ENCODE results near the gene KAT7. TPM values are rescaled to one million over a fixed set of nuclear protein-coding genes. Genes with fewer than 3 reads are reported as not detected.
A peak's percentile ranks its signal among the peaks of the same experiment; 100 is the strongest.

Gene KAT7
- total RNA-seq, 1 donor from 2014 or later: 12.4 TPM

GRCh38 chr17:49853470-49854015 lies 65.1 kb downstream of the KAT7 start:
- no peak for FAIRE-seq
- DNase-seq (ENCODE audit: low read depth): no peak
- no peak for TF ChIP-seq CTCF (IDR thresholded peaks at IDR 0.05; ENCODE audit: insufficient read depth, low read length, severe bottlenecking)
- Histone ChIP-seq H3K27me3 (ENCODE audit: control insufficient read depth, insufficient read depth, low read length) (peaks cover 12% of the 10 kb centered on the region), H3K36me3 (ENCODE audit: control insufficient read depth, insufficient read depth, low read length) (no peaks in the 10 kb centered on the region), H3K4me3 (ENCODE audit: low read depth, low read length) (no peak overlapping the region)

GRCh38 chr17:49854126-49854525 lies 65.6 kb downstream of the KAT7 start:
- TF ChIP-seq CTCF (IDR thresholded peaks at IDR 0.05; ENCODE audit: insufficient read depth, low read length, severe bottlenecking): no peak
- DNase-seq (ENCODE audit: low read depth) (no peak), FAIRE-seq (no peak)
- Histone ChIP-seq H3K4me3 (ENCODE audit: low read depth, low read length) (no peak overlapping the region), H3K36me3 (ENCODE audit: control insufficient read depth, insufficient read depth, low read length) (no peaks in the 10 kb centered on the region), H3K27me3 (ENCODE audit: control insufficient read depth, insufficient read depth, low read length) (peaks cover 12% of the 10 kb centered on the region)

GRCh38 chr17:49858796-49859195 lies 70.3 kb downstream of the KAT7 start:
- Histone ChIP-seq H3K36me3 (ENCODE audit: control insufficient read depth, insufficient read depth, low read length) (no peaks in the 10 kb centered on the region), H3K27me3 (ENCODE audit: control insufficient read depth, insufficient read depth, low read length) (peaks cover 4% of the 10 kb centered on the region), H3K4me3 (ENCODE audit: low read depth, low read length) (no peak overlapping the region)
- no peak for TF ChIP-seq CTCF (IDR thresholded peaks at IDR 0.05; ENCODE audit: insufficient read depth, low read length, severe bottlenecking)
- DNase-seq (ENCODE audit: low read depth): no peak
- FAIRE-seq: no peak

- H3K4me3 ChIP-seq (ENCODE audit: low read depth, low read length): no peak overlapping the region
- FAIRE-seq (no peak), DNase-seq (ENCODE audit: low read depth) (no peak)
- no peaks in the 10 kb centered on the region for H3K36me3 ChIP-seq (ENCODE audit: control insufficient read depth, insufficient read depth, low read length)
- H3K27me3 ChIP-seq (ENCODE audit: control insufficient read depth, insufficient read depth, low read length): peaks cover 2% of the 10 kb centered on the region
- peak; percentile 26 for TF ChIP-seq CTCF (IDR thresholded peaks at IDR 0.05; ENCODE audit: insufficient read depth, low read length, severe bottlenecking)
Observed at GRCh38 chr17:49859991-49860953, 71.8 kb downstream of the KAT7 start.

GRCh38 chr17:49861150-49861884 lies 72.8 kb downstream of the KAT7 start:
- Histone ChIP-seq H3K36me3 (ENCODE audit: control insufficient read depth, insufficient read depth, low read length) (no peaks in the 10 kb centered on the region), H3K4me3 (ENCODE audit: low read depth, low read length) (no peak overlapping the region), H3K27me3 (ENCODE audit: control insufficient read depth, insufficient read depth, low read length) (peaks cover 2% of the 10 kb centered on the region)
- no peak for FAIRE-seq
- peak; percentile 30 for DNase-seq (ENCODE audit: low read depth)
- peak; percentile 76 for TF ChIP-seq CTCF (IDR thresholded peaks at IDR 0.05; ENCODE audit: insufficient read depth, low read length, severe bottlenecking)
